Stimulated activated memory B cell treated with anti-CD40 and anti-IgM and Interleukin-4, amounts not matched to agents 10 μg/mL and 1 μg/mL and 100 μg/mL, for 72 hours (primary cell): Measurements from ENCODE around the gene DOCK2.
A peak's percentile ranks its signal among the peaks of the same experiment; 100 is the strongest.

Source experiments
- ATAC-seq: fragments of 150-1000 bp; cut with Tn5 transposase; 2 replicates; pipeline ENCODE4 v1.10.0; 2021
- H3K27ac Mint-ChIP-seq: one replicate; pipeline ENCODE4 v1.8.0; 2022; ENCODE audit warnings: mild to moderate bottlenecking, mixed read lengths
- H3K27me3 Mint-ChIP-seq: one replicate; pipeline ENCODE4 v1.8.0; 2022; ENCODE audit warnings: mixed read lengths
- H3K36me3 Mint-ChIP-seq: one replicate; pipeline ENCODE4 v1.8.0; 2022; ENCODE audit warnings: mixed read lengths
- H3K4me1 Mint-ChIP-seq: one replicate; pipeline ENCODE4 v1.8.0; 2022; ENCODE audit warnings: mixed read lengths
- H3K4me3 Mint-ChIP-seq: one replicate; pipeline ENCODE4 v1.8.0; 2022; ENCODE audit warnings: mild to moderate bottlenecking, moderate library complexity, mixed read lengths
- H3K9me3 Mint-ChIP-seq: one replicate; pipeline ENCODE4 v1.8.0; 2022; ENCODE audit warnings: mixed read lengths

The DOCK2 gene

DNA sequence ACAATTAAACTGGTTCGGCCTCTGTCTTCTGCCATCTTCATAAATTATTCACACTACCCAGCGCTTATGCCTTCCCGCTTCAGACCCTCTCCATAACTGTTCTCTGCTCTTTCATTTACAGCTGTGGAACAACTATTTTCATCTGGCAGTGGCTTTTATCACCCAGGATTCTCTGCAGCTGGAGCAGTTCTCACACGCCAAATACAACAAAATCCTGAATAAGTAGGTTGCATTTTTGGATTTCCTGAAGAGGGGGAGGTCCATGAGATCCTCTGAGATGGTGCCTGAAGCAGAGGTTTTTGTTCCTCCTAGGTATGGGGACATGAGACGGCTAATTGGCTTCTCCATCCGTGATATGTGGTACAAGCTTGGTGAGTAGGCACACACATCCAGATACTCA, 371.3 kb downstream of the DOCK2 start:
- no peaks in the 10 kb centered on the region for H3K27me3 Mint-ChIP-seq
- peaks cover 61% of the 10 kb centered on the region for H3K36me3 Mint-ChIP-seq
- no peaks in the 10 kb centered on the region for H3K9me3 Mint-ChIP-seq
- no peak overlapping the region for H3K27ac Mint-ChIP-seq
- no peaks in the 10 kb centered on the region for H3K4me1 Mint-ChIP-seq
- no peak overlapping the region for H3K4me3 Mint-ChIP-seq
- no peak for ATAC-seq

DNA sequence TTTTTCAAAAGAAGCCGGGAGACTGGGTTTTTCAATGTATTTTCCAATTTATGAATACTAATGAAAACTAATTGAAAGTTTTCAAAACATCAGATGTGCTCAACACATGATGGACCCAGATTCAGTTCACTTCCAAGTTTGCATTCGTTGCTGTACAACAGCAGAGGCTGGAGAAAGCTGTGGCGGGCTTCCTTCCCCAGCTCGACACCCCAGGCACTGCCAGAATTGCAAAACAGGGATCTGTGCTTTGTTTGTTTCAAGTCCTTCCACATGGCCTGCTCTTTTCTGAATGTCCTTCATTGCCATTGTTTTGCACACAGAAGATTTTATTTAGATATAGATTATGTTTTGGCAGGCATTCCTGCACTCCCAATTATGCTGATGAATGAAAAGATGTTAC, 373.5 kb downstream of the DOCK2 start:
- Mint-ChIP-seq H3K36me3 (peaks cover 60% of the 10 kb centered on the region), H3K4me1 (no peaks in the 10 kb centered on the region), H3K27me3 (no peaks in the 10 kb centered on the region), H3K4me3 (no peak overlapping the region), H3K27ac (no peak overlapping the region), H3K9me3 (no peaks in the 10 kb centered on the region)
- no peak for ATAC-seq

DNA sequence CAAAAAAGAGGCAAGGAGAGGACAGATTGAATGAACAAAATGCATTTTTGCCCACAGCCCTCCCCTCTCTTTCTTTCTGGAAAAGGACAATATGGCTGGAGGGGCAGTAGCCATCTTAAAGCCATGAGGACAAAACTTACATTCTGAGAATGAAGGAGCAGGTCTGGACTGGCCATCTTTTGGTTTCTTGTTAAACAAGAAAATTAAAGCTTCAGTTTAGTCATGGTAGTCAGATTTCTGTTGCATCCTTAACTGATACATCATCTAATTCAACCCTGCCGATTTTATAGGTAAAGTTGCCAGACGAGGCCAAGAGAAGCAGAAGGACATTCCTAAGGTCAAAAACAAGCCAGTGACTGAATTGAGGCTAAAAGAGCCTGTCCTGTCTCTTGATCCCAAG, 374.7 kb downstream of the DOCK2 start:
- H3K27me3 Mint-ChIP-seq: no peaks in the 10 kb centered on the region
- H3K9me3 Mint-ChIP-seq: no peaks in the 10 kb centered on the region
- no peak overlapping the region for H3K4me3 Mint-ChIP-seq
- no peak for ATAC-seq
- H3K27ac Mint-ChIP-seq: no peak overlapping the region
- no peaks in the 10 kb centered on the region for H3K4me1 Mint-ChIP-seq
- peaks cover 64% of the 10 kb centered on the region for H3K36me3 Mint-ChIP-seq

DNA sequence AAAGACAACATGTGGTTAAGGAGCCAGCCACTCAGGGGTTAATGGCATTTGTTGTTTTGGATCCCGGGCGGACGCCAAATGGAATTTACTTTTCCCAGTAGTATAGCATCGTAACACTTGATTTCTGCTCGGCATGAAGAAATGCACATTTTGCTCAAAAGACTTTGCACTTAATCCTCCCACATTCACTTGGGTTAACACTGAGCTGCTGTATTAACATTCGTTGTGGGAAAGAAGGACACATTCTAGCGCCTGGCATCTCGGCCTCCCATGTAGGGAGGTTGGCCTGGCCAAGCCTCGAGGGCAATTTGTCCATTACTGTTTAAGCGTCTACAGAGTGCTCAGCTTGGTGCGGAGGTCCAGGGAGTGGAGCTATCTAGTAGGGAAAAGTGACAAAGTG, 375.5 kb downstream of the DOCK2 start:
- Mint-ChIP-seq H3K27me3 (no peaks in the 10 kb centered on the region), H3K9me3 (no peaks in the 10 kb centered on the region), H3K4me3 (no peak overlapping the region), H3K27ac (no peak overlapping the region), H3K36me3 (peaks cover 66% of the 10 kb centered on the region), H3K4me1 (no peaks in the 10 kb centered on the region)
- ATAC-seq: no peak

DNA sequence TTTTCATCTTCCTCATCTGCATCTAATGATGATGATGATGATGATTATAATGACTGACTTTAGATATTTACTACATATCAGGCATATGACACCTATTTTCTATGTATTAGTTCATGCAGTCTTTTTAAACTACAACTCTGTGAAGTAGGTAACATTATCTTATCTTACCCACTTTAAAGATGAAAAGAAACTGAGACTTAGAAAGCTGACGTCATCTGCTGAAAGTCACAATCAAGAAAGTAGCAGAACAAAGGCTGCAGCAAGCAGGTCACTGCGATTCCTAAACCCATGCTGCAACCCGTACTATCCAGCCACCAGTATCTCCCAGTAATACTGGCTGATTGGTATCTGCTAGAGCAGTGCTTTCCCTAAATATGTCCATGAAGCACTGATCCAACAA, 383.3 kb downstream of the DOCK2 start:
- ATAC-seq: no peak
- Mint-ChIP-seq H3K4me3 (no peak overlapping the region), H3K4me1 (no peaks in the 10 kb centered on the region), H3K27ac (no peak overlapping the region), H3K36me3 (peaks cover 80% of the 10 kb centered on the region), H3K27me3 (no peaks in the 10 kb centered on the region), H3K9me3 (no peaks in the 10 kb centered on the region)

DNA sequence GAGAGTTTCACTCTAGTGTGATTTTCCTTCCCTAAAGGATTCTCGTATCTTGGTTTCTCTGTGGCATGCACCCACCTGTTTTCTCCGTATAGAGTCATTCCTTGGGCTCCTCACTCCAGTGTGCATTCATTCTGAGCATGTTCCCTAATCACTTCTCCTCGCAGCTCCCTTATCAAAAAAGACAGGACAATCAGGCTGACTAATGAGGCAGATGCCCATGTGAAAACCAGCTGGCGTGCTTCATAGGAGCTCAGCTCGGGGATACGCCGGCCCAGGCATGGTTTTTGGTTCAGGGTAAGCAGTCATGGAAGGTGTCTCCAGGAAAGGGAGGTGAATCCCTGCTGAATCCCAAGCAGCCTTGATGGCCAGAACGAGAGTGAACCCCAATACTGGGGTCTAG, 384.4 kb downstream of the DOCK2 start:
- no peak for ATAC-seq
- Mint-ChIP-seq H3K27ac (no peak overlapping the region), H3K9me3 (no peaks in the 10 kb centered on the region), H3K36me3 (peaks cover 80% of the 10 kb centered on the region), H3K27me3 (no peaks in the 10 kb centered on the region), H3K4me1 (no peaks in the 10 kb centered on the region), H3K4me3 (no peak overlapping the region)

DNA sequence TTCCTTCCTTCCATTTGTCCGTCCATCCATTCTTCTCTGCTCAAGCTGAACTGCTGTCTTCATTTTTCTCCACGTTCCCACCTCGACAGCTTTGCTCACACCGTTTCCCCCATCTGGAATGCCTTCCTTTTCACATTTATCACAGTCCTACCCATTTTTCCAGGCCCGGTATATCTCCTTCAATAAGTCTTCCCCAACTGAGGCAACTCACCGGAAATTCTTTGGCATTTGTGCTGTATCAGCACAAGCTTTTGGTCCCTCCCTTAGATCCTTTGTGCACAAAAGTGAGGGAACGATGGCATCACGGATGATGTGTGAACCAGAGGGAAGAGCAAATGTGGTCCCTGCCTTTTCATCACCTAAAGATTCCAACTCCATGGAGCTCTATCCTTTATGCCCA, 388.8 kb downstream of the DOCK2 start:
- no peak overlapping the region for H3K4me3 Mint-ChIP-seq
- peaks cover 83% of the 10 kb centered on the region for H3K36me3 Mint-ChIP-seq
- H3K27me3 Mint-ChIP-seq: no peaks in the 10 kb centered on the region
- H3K27ac Mint-ChIP-seq: no peak overlapping the region
- no peaks in the 10 kb centered on the region for H3K9me3 Mint-ChIP-seq
- no peak for ATAC-seq
- no peaks in the 10 kb centered on the region for H3K4me1 Mint-ChIP-seq

DNA sequence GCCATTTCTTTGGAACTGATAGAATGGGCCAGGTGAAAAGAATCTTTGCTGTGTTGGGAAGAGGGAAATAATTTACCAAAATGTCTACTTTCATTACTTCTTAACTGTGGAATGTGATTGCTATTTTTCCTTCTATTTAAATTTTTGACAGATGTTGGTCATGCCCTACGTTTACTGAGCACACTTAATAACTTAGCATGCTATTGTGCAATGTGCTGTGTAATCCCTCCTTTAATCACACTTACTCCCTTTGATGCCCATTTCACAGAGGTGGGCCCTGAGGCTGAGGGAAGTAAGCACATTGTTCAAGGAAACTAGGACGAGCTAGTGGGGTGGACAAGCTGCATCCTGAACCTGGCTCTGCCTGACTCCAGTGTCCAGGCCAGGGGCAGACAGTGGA, 391.0 kb downstream of the DOCK2 start:
- H3K4me1 Mint-ChIP-seq: no peaks in the 10 kb centered on the region
- H3K27ac Mint-ChIP-seq: no peak overlapping the region
- no peaks in the 10 kb centered on the region for H3K9me3 Mint-ChIP-seq
- no peaks in the 10 kb centered on the region for H3K27me3 Mint-ChIP-seq
- H3K4me3 Mint-ChIP-seq: no peak overlapping the region
- ATAC-seq: no peak
- peaks cover 79% of the 10 kb centered on the region for H3K36me3 Mint-ChIP-seq

DNA sequence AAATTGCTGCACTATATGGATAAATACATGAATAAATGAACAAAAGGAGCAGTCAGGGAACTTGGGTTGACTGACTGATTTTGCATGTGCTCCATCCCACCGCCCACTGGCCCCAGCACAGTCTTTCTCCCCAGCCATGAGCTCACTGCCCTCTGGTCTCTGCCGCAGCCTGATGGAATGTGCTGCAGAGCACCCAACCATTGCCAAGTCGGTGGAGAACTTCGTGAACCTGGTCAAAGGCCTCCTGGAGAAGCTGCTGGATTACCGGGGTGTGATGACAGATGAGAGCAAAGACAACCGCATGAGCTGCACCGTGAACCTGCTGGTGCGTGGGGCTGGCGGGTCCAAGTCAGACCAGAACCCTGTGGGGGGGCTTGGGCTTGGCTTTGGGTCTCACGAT, 397.2 kb downstream of the DOCK2 start:
- H3K27ac Mint-ChIP-seq: no peak overlapping the region
- peaks cover 66% of the 10 kb centered on the region for H3K36me3 Mint-ChIP-seq
- H3K4me3 Mint-ChIP-seq: no peak overlapping the region
- H3K4me1 Mint-ChIP-seq: no peaks in the 10 kb centered on the region
- ATAC-seq: no peak
- no peaks in the 10 kb centered on the region for H3K9me3 Mint-ChIP-seq
- no peaks in the 10 kb centered on the region for H3K27me3 Mint-ChIP-seq

DNA sequence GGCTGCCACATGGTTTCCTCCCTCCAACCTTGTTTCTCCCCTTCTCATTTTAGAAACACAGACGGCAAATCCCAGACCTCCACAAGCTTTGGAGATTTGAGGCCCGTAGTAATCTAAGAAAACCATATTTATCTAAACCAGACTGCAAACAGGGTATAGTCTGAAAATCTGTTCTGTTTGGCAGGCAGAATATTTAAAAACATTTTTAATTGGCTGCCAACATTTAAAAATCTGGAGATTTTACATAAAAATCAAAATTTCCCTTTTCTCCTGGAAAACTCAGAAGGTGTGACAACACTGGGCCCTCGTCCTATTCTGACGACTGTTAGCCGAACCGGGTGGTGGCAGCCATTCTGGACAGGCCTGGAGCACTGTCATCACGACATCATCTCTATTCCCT, 401.2 kb downstream of the DOCK2 start:
- H3K4me1 Mint-ChIP-seq: no peaks in the 10 kb centered on the region
- H3K27me3 Mint-ChIP-seq: no peaks in the 10 kb centered on the region

DNA sequence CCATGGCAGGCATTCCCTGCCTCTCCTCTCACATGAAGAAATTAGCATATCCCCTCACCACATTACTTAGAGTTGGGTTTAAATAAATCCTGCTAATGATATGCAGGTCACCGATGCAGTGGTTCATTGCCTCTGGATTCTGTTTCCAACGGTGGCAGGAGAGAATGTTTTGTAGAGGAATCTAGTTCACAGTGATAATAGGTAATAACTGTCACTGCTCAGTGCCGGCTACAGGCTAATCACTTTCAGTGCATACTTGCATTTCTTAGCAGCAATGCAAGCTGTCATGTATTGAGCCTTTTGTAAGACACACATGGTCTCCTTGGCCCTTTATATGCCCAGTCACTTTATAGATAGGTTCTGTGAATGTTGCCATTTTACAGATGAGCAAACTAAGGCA, 402.8 kb downstream of the DOCK2 start:
- Mint-ChIP-seq H3K27ac (no peak overlapping the region), H3K36me3 (peaks cover 80% of the 10 kb centered on the region), H3K27me3 (no peaks in the 10 kb centered on the region), H3K4me1 (no peaks in the 10 kb centered on the region), H3K9me3 (no peaks in the 10 kb centered on the region), H3K4me3 (no peak overlapping the region)
- no peak for ATAC-seq

More for the DNA sequence above, 401.2 kb downstream of the DOCK2 start:
- no peak overlapping the region for H3K4me3 Mint-ChIP-seq
- no peaks in the 10 kb centered on the region for H3K9me3 Mint-ChIP-seq
- no peak overlapping the region for H3K27ac Mint-ChIP-seq
- ATAC-seq: no peak
- peaks cover 74% of the 10 kb centered on the region for H3K36me3 Mint-ChIP-seq

DNA sequence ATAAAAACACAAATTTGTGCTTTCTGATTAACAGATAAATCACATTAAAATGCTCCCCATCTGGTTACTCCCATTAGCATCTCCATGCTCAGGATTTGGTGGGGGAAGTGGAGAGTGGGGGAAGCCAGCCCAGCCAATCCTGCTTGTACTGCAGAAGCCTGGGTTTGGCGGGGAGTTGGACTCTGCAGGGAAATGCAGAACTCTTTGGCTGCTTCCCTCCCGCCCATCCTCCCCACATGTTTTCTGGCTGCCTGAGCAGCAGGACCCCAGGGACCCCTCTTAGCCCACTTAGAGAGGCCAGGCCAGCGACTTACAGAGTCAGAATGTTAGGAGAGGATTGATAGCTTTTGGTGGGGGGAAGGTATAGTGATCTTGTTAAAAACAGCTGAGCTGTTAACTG, 409.2 kb downstream of the DOCK2 start:
- Mint-ChIP-seq H3K9me3 (no peaks in the 10 kb centered on the region), H3K4me1 (no peaks in the 10 kb centered on the region), H3K4me3 (no peak overlapping the region), H3K27me3 (no peaks in the 10 kb centered on the region), H3K36me3 (peaks cover 87% of the 10 kb centered on the region), H3K27ac (peak overlapping the region; percentile 21)
- ATAC-seq: no peak

DNA sequence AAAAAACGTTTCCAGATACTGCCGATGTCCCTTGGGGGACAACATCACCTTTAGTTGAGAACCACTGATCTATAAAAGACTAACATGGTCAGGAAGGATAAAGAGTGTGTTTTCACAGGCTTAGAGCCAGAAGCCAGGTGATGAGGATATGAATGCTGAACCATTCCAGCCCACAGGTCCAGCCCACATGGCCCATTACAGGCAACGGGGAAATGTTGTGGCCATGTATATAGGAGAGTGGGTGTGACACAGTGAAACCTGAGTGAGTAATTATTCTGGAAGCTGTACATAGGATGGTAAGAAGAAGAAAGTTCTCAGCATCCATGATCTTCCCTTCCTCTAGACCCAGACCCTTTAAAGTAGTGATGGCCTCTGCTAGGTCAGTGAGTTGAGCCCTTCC, 412.6 kb downstream of the DOCK2 start:
- H3K4me3 Mint-ChIP-seq: no peak overlapping the region
- no peaks in the 10 kb centered on the region for H3K27me3 Mint-ChIP-seq
- H3K4me1 Mint-ChIP-seq: no peaks in the 10 kb centered on the region
- no peaks in the 10 kb centered on the region for H3K9me3 Mint-ChIP-seq
- no peak for ATAC-seq
- peaks cover 84% of the 10 kb centered on the region for H3K36me3 Mint-ChIP-seq
- H3K27ac Mint-ChIP-seq: no peak overlapping the region

DNA sequence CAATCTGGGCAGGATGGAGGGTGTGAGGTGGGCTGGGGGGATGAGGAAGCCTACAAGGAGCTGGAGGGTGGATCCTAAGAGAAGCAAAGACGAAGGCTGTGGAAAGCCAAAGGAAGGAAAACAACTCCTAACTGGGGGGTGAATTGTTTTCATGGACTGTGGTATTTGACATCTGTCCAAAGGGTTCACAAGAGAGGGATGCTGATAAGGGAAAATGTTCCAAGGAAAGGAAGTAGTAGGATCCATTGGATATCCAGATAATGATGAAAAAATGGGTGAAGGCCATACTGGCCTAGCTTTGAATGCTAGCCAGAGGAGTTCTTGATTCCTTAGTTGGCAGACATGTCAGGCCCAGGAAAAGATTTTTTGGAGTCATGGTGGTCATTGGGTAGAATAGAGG, 416.8 kb downstream of the DOCK2 start:
- no peak for ATAC-seq
- Mint-ChIP-seq H3K4me1 (no peaks in the 10 kb centered on the region), H3K27me3 (no peaks in the 10 kb centered on the region), H3K9me3 (peaks cover 4% of the 10 kb centered on the region), H3K4me3 (no peak overlapping the region), H3K27ac (no peak overlapping the region), H3K36me3 (peaks cover 95% of the 10 kb centered on the region)

DNA sequence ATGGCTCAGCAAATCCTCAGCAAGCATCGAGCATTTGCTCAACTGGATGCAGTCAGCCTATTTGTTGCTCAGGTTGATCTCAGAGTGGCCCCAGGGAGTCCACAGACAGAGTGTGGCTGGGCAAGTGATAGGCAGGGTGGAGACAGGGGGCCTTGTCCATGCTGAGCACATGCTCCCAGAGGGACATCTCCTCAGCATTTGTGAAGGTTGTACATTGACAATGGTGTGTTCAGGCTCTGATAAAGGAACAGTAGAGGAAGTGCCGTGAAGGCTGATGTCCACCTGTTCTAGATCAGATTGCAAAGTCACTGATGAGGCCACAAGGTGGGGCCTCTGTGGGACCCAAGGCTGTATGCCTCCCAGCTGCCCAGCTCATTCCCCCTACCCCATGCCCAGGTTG, 418.5 kb downstream of the DOCK2 start:
- Mint-ChIP-seq H3K4me3 (no peak overlapping the region), H3K9me3 (peaks cover 4% of the 10 kb centered on the region), H3K36me3 (peaks cover 95% of the 10 kb centered on the region), H3K27me3 (no peaks in the 10 kb centered on the region), H3K4me1 (no peaks in the 10 kb centered on the region), H3K27ac (no peak overlapping the region)
- no peak for ATAC-seq

DNA sequence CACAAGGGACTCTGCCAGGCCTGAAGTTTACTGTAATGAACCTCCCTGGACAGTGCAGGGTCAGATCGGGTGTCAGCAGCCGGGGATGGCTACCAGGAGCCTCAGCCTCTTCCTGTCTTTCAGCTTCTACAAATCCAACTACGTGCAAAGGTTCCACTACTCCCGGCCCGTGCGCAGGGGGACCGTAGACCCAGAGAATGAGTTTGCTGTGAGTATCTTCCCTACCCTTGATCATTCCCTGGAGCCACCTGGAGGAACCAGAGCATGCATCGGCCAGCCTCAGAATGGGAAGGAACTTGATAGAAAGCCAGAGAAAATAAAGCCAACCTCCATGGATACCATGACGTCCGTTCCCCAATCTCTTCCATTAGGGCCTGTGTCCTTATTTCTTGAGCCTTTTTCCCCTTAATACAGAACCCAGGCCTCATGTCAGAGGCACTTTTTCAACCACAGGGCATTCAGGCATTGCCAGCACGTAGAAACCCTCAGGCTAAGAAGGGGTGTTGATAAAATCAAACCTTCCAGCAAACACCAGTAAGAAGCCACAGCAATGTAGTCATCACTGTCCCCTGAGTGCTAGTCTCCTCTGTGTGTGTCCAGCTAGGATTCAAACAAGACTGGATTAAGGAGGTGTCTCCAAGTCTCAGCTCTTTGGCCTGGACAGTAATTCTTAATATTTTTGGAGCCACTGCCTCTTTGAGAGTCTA, 419.6 kb downstream of the DOCK2 start:
- Mint-ChIP-seq H3K4me1 (no peaks in the 10 kb centered on the region), H3K27me3 (no peaks in the 10 kb centered on the region), H3K36me3 (peaks cover 94% of the 10 kb centered on the region), H3K4me3 (no peak overlapping the region), H3K9me3 (peaks cover 4% of the 10 kb centered on the region), H3K27ac (no peak overlapping the region)
- ATAC-seq: no peak

DNA sequence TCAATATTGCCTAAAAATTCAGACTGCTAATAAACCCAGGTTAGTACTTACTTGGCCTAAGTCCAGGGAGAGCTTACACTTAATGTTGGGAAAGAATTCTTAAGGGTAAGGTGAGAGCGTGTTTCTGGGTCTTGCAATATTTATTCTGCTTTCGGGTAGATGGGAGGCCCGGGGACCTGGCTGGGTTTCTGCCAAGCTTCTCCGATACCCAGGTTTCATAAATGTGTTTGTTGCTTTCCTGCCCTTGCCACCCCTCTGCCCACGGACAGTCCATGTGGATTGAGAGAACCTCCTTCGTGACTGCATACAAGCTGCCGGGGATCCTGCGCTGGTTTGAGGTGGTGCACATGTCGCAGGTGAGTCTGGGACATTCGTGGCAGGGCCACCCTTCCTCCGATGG, 420.2 kb downstream of the DOCK2 start:
- H3K27ac Mint-ChIP-seq: no peak overlapping the region
- no peak for ATAC-seq
- H3K36me3 Mint-ChIP-seq: peaks cover 94% of the 10 kb centered on the region
- H3K9me3 Mint-ChIP-seq: peaks cover 4% of the 10 kb centered on the region
- H3K4me1 Mint-ChIP-seq: no peaks in the 10 kb centered on the region
- H3K4me3 Mint-ChIP-seq: no peak overlapping the region
- no peaks in the 10 kb centered on the region for H3K27me3 Mint-ChIP-seq
